Heart left ventricle (tissue), 16 donors: Measurements from ENCODE around the gene GUCY2D. TPM values are rescaled to one million over a fixed set of nuclear protein-coding genes. Genes with fewer than 3 reads are reported as not detected.

ENCODE experiments used
- ATAC-seq, 4 donors: fragments of 200-7000 bp; cut with Tn5 transposase; one replicate each; pipeline ENCODE4 v1.9.1; 2020 to 2022; ENCODE audit warnings: moderate library complexity in 4 of 4, mild to moderate bottlenecking in 3 of 4, moderate number of reproducible peaks in 1 of 4
- DNase-seq, 5 donors: peaks; one replicate each; pipeline ENCODE4 v3.0.0-alpha.2; 2020
- H3K27ac ChIP-seq, 12 donors: fragments of 200-600 bp; sonication (generic) in 4 of 12; one replicate each; pipeline versions ENCODE4 v1.5.0 to v1.8.0; 2016 to 2022; ENCODE audit warnings: mild to moderate bottlenecking in 2 of 12
- H3K27me3 ChIP-seq, 9 donors: fragments of 200-600 bp; sonication (generic) in 2 of 9; one replicate each; pipeline versions ENCODE4 v1.5.1 to v1.8.0; 2016 to 2022; ENCODE audit warnings: mild to moderate bottlenecking in 3 of 9
- H3K36me3 ChIP-seq, 9 donors: fragments of 200-600 bp; sonication (generic) in 2 of 9; one replicate each; pipeline versions ENCODE4 v1.5.0 to v1.8.0; 2018 to 2022; ENCODE audit warnings: mild to moderate bottlenecking in 2 of 9
- H3K4me1 ChIP-seq, 12 donors: fragments of 200-600 bp; sonication (generic) in 4 of 12; one replicate each; pipeline versions ENCODE4 v1.5.0 to v1.8.0; 2016 to 2022; ENCODE audit warnings: mild to moderate bottlenecking in 3 of 12
- H3K4me3 ChIP-seq, 12 donors: fragments of 200-600 bp; sonication (generic) in 4 of 12; one replicate each; pipeline versions ENCODE4 v1.5.0 to v1.8.0; 2017 to 2022; ENCODE audit warnings: mild to moderate bottlenecking in 9 of 12, moderate library complexity in 4 of 12
- H3K9me3 ChIP-seq, 12 donors: fragments of 200-600 bp; sonication (generic) in 4 of 12; one replicate each; pipeline versions ENCODE4 v1.5.0 to v1.8.0; 2016 to 2022; ENCODE audit warnings: mild to moderate bottlenecking in 1 of 12
- CTCF ChIP-seq, 12 donors: fragments of 200-600 bp; sonication (generic) in 4 of 12; IDR thresholded peaks; one replicate each; pipeline versions ENCODE4 v1.5.0 to v1.8.0; 2018 to 2022; ENCODE audit warnings: antibody characterized with exemption in 12 of 12, mild to moderate bottlenecking in 5 of 12
- POLR2A ChIP-seq, 2 donors: fragments of 450-650 bp; IDR thresholded peaks; one replicate each; pipeline ENCODE4 v1.6.1; 2017; ENCODE audit warnings: antibody characterized with exemption in 2 of 2, mild to moderate bottlenecking in 2 of 2, moderate library complexity in 2 of 2
- WGBS, 4 donors: extraction: QIAGEN DNeasy Blood & Tissue Kit in 2 of 4; methylation state at CpG; one replicate each; pipeline versions ENCODE4 v1.1.5 to v1.1.7; 2013 to 2018; 5-methylcytosine and 5-hydroxymethylcytosine counted together
- intact Hi-C, 10 donors: fragments of 100-400 bp; cut with DNase I; formaldehyde crosslinking; loops; one replicate each; pipeline versions ENCODE4 v1.11.1 to v1.14.2; 2022
- polyA plus RNA-seq, 2 donors: library from polyadenylated mRNA; stranded (reverse); fragments of 200-250 nt; gene quantifications; one replicate each; pipeline ENCODE4 v1.2.3, GENCODE V29; 2013
- total RNA-seq, 9 donors: library from RNA; depleted of rRNA in 2 of 9; stranded (reverse); fragments of >200 nt in 2 of 9; fragmentation: NEBNext Ultra II Directional in 3 of 9; extraction: Animal tissue kit (Norgen Biotek cat#: 25700) in 3 of 9; gene quantifications; one replicate each; pipeline versions ENCODE4 v1.1.0 to v1.2.4, GENCODE V29; 2016 to 2023
- donor health status: ischemic (EF 13 %, LVEDD 7.1; RV severe dilation, severe dysfunction).
- donor health status: healthy with polysubstance abuse.
- donor health status: DM: no; HTN: yes; CAD: no.
- donor health status: DM: no; HTN: no; CAD: no.
- donor health status: ischemic (EF 25% LVEDD 6.9; RV normal size, moderate dysfunction).
- donor health status: ischemic (EF 25% LVEDD 5.7; RV mildly dilated, moderate dysfunction).
- donor health status: healthy.
- donor health status: DM: yes; HTN: yes; CAD: no.
- donor health status: ischemic (EF 35%, LVEDD 5.7; RV mildly dilated, moderate dysfunction).
- donor health status: nonischemic (EF 11% LVEDD 7.7; RV severe dilation, severe dysfunction).
- donor health status: DM: yes; HTN: yes; CAD: no.
- donor health status: PGD.
- donor health status: ischemic (EF 29% LVEDD 5.4; RV normal size, mild dysfunction).
- donor health status: nonischemic (EF 23%, LVEDD 6.1; RV moderate dilation, normal function).

The GUCY2D gene
- total and polyA plus RNA-seq, 11 donors = 0.04 TPM; not detected in 10

GRCh38 chr17:8029121-8029520 is 26.7 kb downstream of the GUCY2D start:
- DNase-seq (no peak), ATAC-seq (no peak)
- H3K4me3 ChIP-seq = no peak overlapping the region
- no peaks in the 10 kb centered on the region for H3K9me3 ChIP-seq
- peaks cover 0 to 9% (median 0%) of the 10 kb centered on the region in 12 donors for H3K4me1 ChIP-seq
- no peaks in the 10 kb centered on the region for H3K36me3 ChIP-seq
- intact Hi-C loops = no loop called here
- H3K27me3 ChIP-seq = peaks cover 0 to 35% (median 3%) of the 10 kb centered on the region in 9 donors
- no peak for TF ChIP-seq CTCF (IDR thresholded peaks at IDR 0.05)
- no peak for TF ChIP-seq POLR2A (IDR thresholded peaks at IDR 0.05)
- no peak overlapping the region for H3K27ac ChIP-seq
- WGBS, 4 donors = 68 to 85% (median 77%) methylated on average over 5 of the region's 5 CpGs

- H3K9me3 ChIP-seq = no peaks in the 10 kb centered on the region
- H3K4me3 ChIP-seq = no peak overlapping the region
- ATAC-seq = no peak
- H3K36me3 ChIP-seq = no peaks in the 10 kb centered on the region
- intact Hi-C loops = loop anchor here in 1 of 10 donors (10.0 kb wide), 1 partner anchor 216 kb away; no protein-coding TSS in a partner anchor
- no peak overlapping the region for H3K27ac ChIP-seq
- peaks cover 0 to 35% (median 3%) of the 10 kb centered on the region in 9 donors for H3K27me3 ChIP-seq
- TF ChIP-seq CTCF (IDR thresholded peaks at IDR 0.05) = no peak
- TF ChIP-seq POLR2A (IDR thresholded peaks at IDR 0.05) = no peak
- DNase-seq = no peak
- no peaks in the 10 kb centered on the region for H3K4me1 ChIP-seq
- 75 to 78% (median 77%) methylated on average over 6 of the region's 6 CpGs for WGBS, 4 donors
These were observed 28.8 kb downstream of the GUCY2D start for GRCh38 chr17:8031261-8031661.

- H3K4me1 ChIP-seq = no peaks in the 10 kb centered on the region
- no peaks in the 10 kb centered on the region for H3K9me3 ChIP-seq
- ATAC-seq = no peak
- no peaks in the 10 kb centered on the region for H3K36me3 ChIP-seq
- 91 to 96% (median 95%) methylated on average over 1 of the region's 1 CpG for WGBS, 4 donors
- intact Hi-C loops = loop anchor here in 1 of 10 donors (10.0 kb wide), 1 partner anchor 217 kb away; no protein-coding TSS in a partner anchor
- TF ChIP-seq POLR2A (IDR thresholded peaks at IDR 0.05) = no peak
- TF ChIP-seq CTCF (IDR thresholded peaks at IDR 0.05) = no peak
- H3K27me3 ChIP-seq = peaks cover 0 to 38% (median 3%) of the 10 kb centered on the region in 9 donors
- no peak for DNase-seq
- no peak overlapping the region for H3K27ac ChIP-seq
- H3K4me3 ChIP-seq = no peak overlapping the region
These were observed 29.5 kb downstream of the GUCY2D start for GRCh38 chr17:8031950-8032349.

- H3K36me3 ChIP-seq = no peaks in the 10 kb centered on the region
- H3K27me3 ChIP-seq = peaks cover 0 to 39% (median 5%) of the 10 kb centered on the region in 9 donors
- no peak for TF ChIP-seq POLR2A (IDR thresholded peaks at IDR 0.05)
- no peak for TF ChIP-seq CTCF (IDR thresholded peaks at IDR 0.05)
- intact Hi-C loops = loop anchor here in 1 of 10 donors (10.0 kb wide), 1 partner anchor 218 kb away; no protein-coding TSS in a partner anchor
- 84 to 92% (median 89%) methylated on average over 2 of the region's 2 CpGs for WGBS, 4 donors
- DNase-seq (no peak), ATAC-seq (no peak)
- H3K4me1 ChIP-seq = no peaks in the 10 kb centered on the region
- no peak overlapping the region for H3K4me3 ChIP-seq
- no peaks in the 10 kb centered on the region for H3K9me3 ChIP-seq
- H3K27ac ChIP-seq = no peak overlapping the region
These were observed 30.0 kb downstream of the GUCY2D start for GRCh38 chr17:8032442-8032841.
